NCI-H2107 treated with DMSO at 0.1 percent for 48 hours (cell line): ENCODE measurements around the gene FKBP6.
"Not testable (repeated sequence)": the region's sequence is repeated elsewhere in the genome, so short reads cannot be mapped to it uniquely, and the experiment has no call there.

ENCODE experiments used
- DNase-seq: peaks from one replicate; lab custom pipeline; 2025; ENCODE audit not compliant: unreplicated experiment; lab: John Stamatoyannopoulos, UW

Gene FKBP6

GRCh38 chr7:73323434-73324080, 4.4 kb upstream of the FKBP6 start:
- not testable (repeated sequence) for DNase-seq

- DNase-seq: peak; percentile 80
Measured at GRCh38 chr7:73324081-73324845, 3.7 kb upstream of the FKBP6 start.

- not testable (repeated sequence) for DNase-seq
Measured at GRCh38 chr7:73325424-73325823, 2.5 kb upstream of the FKBP6 start.

- DNase-seq: not testable (repeated sequence)
Measured at GRCh38 chr7:73327449-73327848, 512 bp upstream of the FKBP6 start.

GRCh38 chr7:73328696-73329095, 735 bp downstream of the FKBP6 start:
- DNase-seq: no peak

GRCh38 chr7:73329861-73330581, 2.1 kb downstream of the FKBP6 start:
- no peak for DNase-seq

- DNase-seq: no peak
Measured at GRCh38 chr7:73330772-73331171, 2.8 kb downstream of the FKBP6 start.

GRCh38 chr7:73332447-73332846, 4.5 kb downstream of the FKBP6 start:
- DNase-seq: no peak

GRCh38 chr7:73338321-73338720, 10.4 kb downstream of the FKBP6 start:
- no peak for DNase-seq

GRCh38 chr7:73340514-73340913, 12.6 kb downstream of the FKBP6 start:
- no peak for DNase-seq

GRCh38 chr7:73341877-73342276, 13.9 kb downstream of the FKBP6 start:
- DNase-seq: no peak

GRCh38 chr7:73342645-73343044, 14.7 kb downstream of the FKBP6 start:
- peak; percentile 60 for DNase-seq

- DNase-seq: no peak
Measured at GRCh38 chr7:73343671-73344380, 15.9 kb downstream of the FKBP6 start.

- DNase-seq: no peak
Measured at GRCh38 chr7:73345538-73345937, 17.6 kb downstream of the FKBP6 start.

- DNase-seq: peak; percentile 34
Measured at GRCh38 chr7:73345951-73346350, 18.0 kb downstream of the FKBP6 start.

- DNase-seq: no peak
Measured at GRCh38 chr7:73349763-73350162, 21.8 kb downstream of the FKBP6 start.

- no peak for DNase-seq
Measured at GRCh38 chr7:73350306-73351068, 22.5 kb downstream of the FKBP6 start.

GRCh38 chr7:73351447-73352167, 23.6 kb downstream of the FKBP6 start:
- no peak for DNase-seq

GRCh38 chr7:73352784-73353183, 24.8 kb downstream of the FKBP6 start:
- no peak for DNase-seq

- no peak for DNase-seq
Measured at GRCh38 chr7:73353243-73353642, 25.3 kb downstream of the FKBP6 start.
